Measurements from ENCODE around the gene HNRNPL.

The HNRNPL gene

GRCh38 chr19:38845374-38846024, 4.3 kb downstream of the HNRNPL start:
- in situ Hi-C loops (cut with HindIII; ENCODE audit: low sequenced_read_pairs): no loop called here

- in situ Hi-C loops (cut with HindIII; ENCODE audit: low sequenced_read_pairs): no loop called here
These were observed 5.6 kb downstream of the HNRNPL start for GRCh38 chr19:38844093-38844686.

- in situ Hi-C loops (cut with HindIII; ENCODE audit: low sequenced_read_pairs): no loop called here
These were observed 6.5 kb downstream of the HNRNPL start for GRCh38 chr19:38843175-38843758.

GRCh38 chr19:38842439-38843174, 7.2 kb downstream of the HNRNPL start:
- in situ Hi-C loops (cut with HindIII; ENCODE audit: low sequenced_read_pairs): no loop called here

- in situ Hi-C loops (cut with HindIII; ENCODE audit: low sequenced_read_pairs): no loop called here
These were observed 7.9 kb downstream of the HNRNPL start for GRCh38 chr19:38841787-38842438.

- in situ Hi-C loops (cut with HindIII; ENCODE audit: low sequenced_read_pairs): no loop called here
These were observed 8.5 kb downstream of the HNRNPL start for GRCh38 chr19:38841180-38841766.

GRCh38 chr19:38840583-38840968, 9.2 kb downstream of the HNRNPL start:
- in situ Hi-C loops (cut with HindIII; ENCODE audit: low sequenced_read_pairs): no loop called here

GRCh38 chr19:38839816-38840582, 9.8 kb downstream of the HNRNPL start:
- in situ Hi-C loops (cut with HindIII; ENCODE audit: low sequenced_read_pairs): no loop called here

- in situ Hi-C loops (cut with HindIII; ENCODE audit: low sequenced_read_pairs): no loop called here
These were observed 10.6 kb downstream of the HNRNPL start for GRCh38 chr19:38838986-38839761.

GRCh38 chr19:38838208-38838985, 11.4 kb downstream of the HNRNPL start:
- in situ Hi-C loops (cut with HindIII; ENCODE audit: low sequenced_read_pairs): no loop called here

GRCh38 chr19:38837656-38838121, 12.1 kb downstream of the HNRNPL start:
- in situ Hi-C loops (cut with HindIII; ENCODE audit: low sequenced_read_pairs): no loop called here

GRCh38 chr19:38836983-38837626, 12.7 kb downstream of the HNRNPL start:
- in situ Hi-C loops (cut with HindIII; ENCODE audit: low sequenced_read_pairs): no loop called here

- in situ Hi-C loops (cut with HindIII; ENCODE audit: low sequenced_read_pairs): no loop called here
These were observed 13.4 kb downstream of the HNRNPL start for GRCh38 chr19:38836159-38836982.

- in situ Hi-C loops (cut with HindIII; ENCODE audit: low sequenced_read_pairs): no loop called here
These were observed 15.2 kb downstream of the HNRNPL start for GRCh38 chr19:38834590-38834989.

GRCh38 chr19:38834104-38834490, 15.7 kb downstream of the HNRNPL start:
- in situ Hi-C loops (cut with HindIII; ENCODE audit: low sequenced_read_pairs): no loop called here

- in situ Hi-C loops (cut with HindIII; ENCODE audit: low sequenced_read_pairs): no loop called here
These were observed 16.7 kb downstream of the HNRNPL start for GRCh38 chr19:38833092-38833425.

- in situ Hi-C loops (cut with HindIII; ENCODE audit: low sequenced_read_pairs): no loop called here
These were observed 18.6 kb downstream of the HNRNPL start for GRCh38 chr19:38831142-38831605.

Data from DLD1 (cell line).